Natural killer cell treated with Interleukin-12 subunit alpha and Interleukin-12 subunit beta and Interleukin-15 and Interleukin-18, amount 100 ng/mL, for 72 hours (primary cell): Measurements from ENCODE around the gene ARHGEF2. TPM values are rescaled to one million over a fixed set of nuclear protein-coding genes. Genes with fewer than 3 reads are reported as not detected.

Experiments used
- ATAC-seq, 2 donors: fragments of 150-1000 bp; cut with Tn5 transposase in 1 of 2; sonication (Bioruptor Pico), chemical (Tn5 transposase) in 1 of 2; 2 replicates each; pipeline ENCODE4 v1.10.0; 2021
- DNase-seq: peaks from one replicate; pipeline ENCODE4 v3.0.0; 2022; ENCODE audit warnings: low spot score
- H3K27ac Mint-ChIP-seq, 2 donors: 1 replicate in 1 of 2; 2 replicates in 1 of 2; pipeline ENCODE4 v1.8.0; 2022; ENCODE audit warnings: mixed read lengths in 2 of 2, mild to moderate bottlenecking in 1 of 2, moderate library complexity in 1 of 2
- H3K27me3 Mint-ChIP-seq, 2 donors: 1 replicate in 1 of 2; 2 replicates in 1 of 2; pipeline ENCODE4 v1.8.0; 2022; ENCODE audit warnings: mixed read lengths in 2 of 2
- H3K36me3 Mint-ChIP-seq: one replicate; pipeline ENCODE4 v1.8.0; 2022; ENCODE audit warnings: mixed read lengths
- H3K4me1 Mint-ChIP-seq, 2 donors: 1 replicate in 1 of 2; 2 replicates in 1 of 2; pipeline ENCODE4 v1.8.0; 2022; ENCODE audit warnings: low read depth in 2 of 2, mixed read lengths in 2 of 2, mild to moderate bottlenecking in 1 of 2
- H3K4me3 Mint-ChIP-seq: one replicate; pipeline ENCODE4 v1.8.0; 2022; ENCODE audit warnings: mixed read lengths
- H3K9me3 Mint-ChIP-seq: 2 replicates; pipeline ENCODE4 v1.8.0; 2022; ENCODE audit warnings: mixed read lengths
- total RNA-seq, 2 donors: library from RNA; stranded (reverse); gene quantifications; one replicate each; pipeline ENCODE4 v1.2.3, GENCODE V29; 2022

Gene ARHGEF2
- total RNA-seq, 2 donors from 2014 or later = 205 to 234 TPM

GRCh38 chr1:155957411-155957915, 20.9 kb downstream of the ARHGEF2 start:
- peaks cover 6 to 11% of the 10 kb centered on the region in 2 donors for H3K4me1 Mint-ChIP-seq

GRCh38 chr1:155954645-155955044, 23.7 kb downstream of the ARHGEF2 start:
- Mint-ChIP-seq H3K27ac (no peak overlapping the region), H3K36me3 (peaks cover 12% of the 10 kb centered on the region), H3K4me1 (peaks cover 0 to 5% of the 10 kb centered on the region in 2 donors), H3K4me3 (no peak overlapping the region), H3K9me3 (no peaks in the 10 kb centered on the region), H3K27me3 (no peaks in the 10 kb centered on the region)
- ATAC-seq (no peak), DNase-seq (no peak)

More at GRCh38 chr1:155957411-155957915, 20.9 kb downstream of the ARHGEF2 start:
- Mint-ChIP-seq H3K27me3 (no peaks in the 10 kb centered on the region), H3K4me3 (no peak overlapping the region), H3K36me3 (peaks cover 12% of the 10 kb centered on the region), H3K9me3 (no peaks in the 10 kb centered on the region), H3K27ac (no peak overlapping the region)
- ATAC-seq = no peak
- DNase-seq = no peak

DNA sequence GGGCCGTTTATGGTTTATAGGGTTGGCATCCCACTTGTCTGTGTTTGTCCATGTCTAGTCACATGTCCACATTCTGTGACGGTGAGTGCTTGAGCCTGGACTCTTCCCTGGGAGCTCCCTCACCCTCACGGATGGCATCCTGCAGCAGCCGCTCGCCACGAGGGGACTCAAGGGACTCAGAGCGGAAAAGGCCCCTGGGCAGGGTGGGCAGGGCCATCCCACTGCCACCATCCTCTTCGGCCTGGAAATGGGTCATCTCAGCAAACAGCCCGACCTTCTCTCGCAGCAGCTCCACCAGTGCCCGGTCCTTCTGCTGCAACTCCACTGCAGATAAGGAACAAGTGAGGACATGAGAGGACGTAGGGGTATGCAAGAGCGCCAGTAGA, 25.8 kb downstream of the ARHGEF2 start:
- ATAC-seq (no peak), DNase-seq (no peak)
- H3K27ac Mint-ChIP-seq = no peak overlapping the region
- no peak overlapping the region for H3K4me3 Mint-ChIP-seq
- H3K36me3 Mint-ChIP-seq = peaks cover 12% of the 10 kb centered on the region
- H3K27me3 Mint-ChIP-seq = no peaks in the 10 kb centered on the region
- no peaks in the 10 kb centered on the region for H3K9me3 Mint-ChIP-seq
- H3K4me1 Mint-ChIP-seq = peaks cover 0 to 5% of the 10 kb centered on the region in 2 donors

DNA sequence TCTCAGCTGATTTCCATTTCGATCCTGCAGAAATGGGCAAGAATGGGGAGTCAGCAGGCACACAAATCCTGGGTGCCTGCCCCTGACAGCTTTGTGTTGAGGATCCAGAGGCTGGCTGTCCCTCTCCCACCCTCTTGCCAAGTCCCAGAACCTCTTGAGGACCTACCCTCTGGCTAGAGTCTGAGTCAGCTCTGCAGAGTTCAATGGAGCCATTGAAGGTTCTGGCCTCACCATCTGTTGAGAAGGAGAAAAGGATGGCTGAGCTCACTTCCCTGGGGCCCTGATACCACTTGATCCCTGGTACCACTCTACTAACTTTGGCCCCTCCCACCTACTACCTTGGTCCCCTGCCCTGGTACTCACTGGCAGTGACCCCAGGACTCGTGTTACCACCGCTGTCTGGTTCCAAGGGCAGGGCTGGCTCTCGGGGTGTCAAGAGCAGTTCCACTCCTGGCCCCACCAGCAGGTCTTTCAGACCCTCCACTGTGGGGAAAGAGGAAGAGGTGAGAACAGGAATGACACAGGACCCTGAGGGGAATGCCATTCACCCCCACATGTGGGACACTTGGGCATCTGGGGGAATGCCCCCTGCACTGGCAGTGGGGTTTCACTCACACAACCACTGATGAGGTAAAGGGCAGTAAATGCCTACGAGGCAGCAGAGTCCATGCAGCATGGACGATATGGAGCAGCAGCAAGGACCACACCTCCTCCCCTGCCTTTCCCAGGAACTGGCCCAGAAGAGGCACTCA, 26.4 kb downstream of the ARHGEF2 start:
- no peak overlapping the region for H3K4me3 Mint-ChIP-seq
- no peak for DNase-seq
- H3K9me3 Mint-ChIP-seq = no peaks in the 10 kb centered on the region
- H3K27ac Mint-ChIP-seq = no peak overlapping the region
- H3K4me1 Mint-ChIP-seq = peaks cover 0 to 9% of the 10 kb centered on the region in 2 donors
- ATAC-seq = peak in 1 of 2 donors; percentile 15
- peaks cover 8% of the 10 kb centered on the region for H3K36me3 Mint-ChIP-seq
- no peaks in the 10 kb centered on the region for H3K27me3 Mint-ChIP-seq

- DNase-seq = no peak
- Mint-ChIP-seq H3K27me3 (no peaks in the 10 kb centered on the region), H3K4me3 (no peak overlapping the region), H3K27ac (no peak overlapping the region), H3K9me3 (no peaks in the 10 kb centered on the region), H3K4me1 (peaks cover 6 to 20% of the 10 kb centered on the region in 2 donors), H3K36me3 (peaks cover 18% of the 10 kb centered on the region)
- ATAC-seq = no peak
Measured at GRCh38 chr1:155950829-155951228, 27.5 kb downstream of the ARHGEF2 start.

GRCh38 chr1:155947741-155948140, 30.6 kb downstream of the ARHGEF2 start:
- no peaks in the 10 kb centered on the region for H3K9me3 Mint-ChIP-seq
- no peaks in the 10 kb centered on the region for H3K27me3 Mint-ChIP-seq
- no peak overlapping the region for H3K4me3 Mint-ChIP-seq
- no peak for ATAC-seq
- H3K36me3 Mint-ChIP-seq = peaks cover 12% of the 10 kb centered on the region
- H3K27ac Mint-ChIP-seq = peak overlapping the region; percentile 92 to 99
- DNase-seq = no peak
- peaks cover 13 to 30% of the 10 kb centered on the region in 2 donors for H3K4me1 Mint-ChIP-seq

DNA sequence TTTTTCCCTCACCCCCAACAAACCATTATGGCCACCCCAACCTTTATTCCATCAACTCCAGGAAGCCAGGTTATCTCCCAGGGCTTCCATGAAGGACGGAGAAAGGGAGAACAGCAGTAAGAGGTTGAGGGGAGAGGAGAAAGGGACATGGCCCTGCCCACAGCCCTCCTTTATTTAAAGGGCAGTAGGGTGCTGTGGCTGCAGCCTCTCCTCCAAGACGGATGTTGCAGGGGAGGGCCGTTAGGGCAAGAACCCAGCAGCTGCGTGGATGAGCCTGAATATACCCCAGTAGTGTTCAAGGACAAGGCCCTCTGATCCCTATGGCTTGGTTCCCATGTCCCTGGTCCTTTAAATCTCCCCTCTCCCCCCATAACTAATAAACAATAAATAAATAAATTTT, 31.1 kb downstream of the ARHGEF2 start:
- Mint-ChIP-seq H3K27me3 (no peaks in the 10 kb centered on the region), H3K4me3 (peak overlapping the region; percentile 94), H3K36me3 (peaks cover 12% of the 10 kb centered on the region), H3K4me1 (peaks cover 13 to 33% of the 10 kb centered on the region in 2 donors), H3K27ac (peak overlapping the region; percentile 92 to 99), H3K9me3 (no peaks in the 10 kb centered on the region)
- DNase-seq = no peak
- ATAC-seq = no peak

- peaks cover 12% of the 10 kb centered on the region for H3K36me3 Mint-ChIP-seq
- no peaks in the 10 kb centered on the region for H3K27me3 Mint-ChIP-seq
- peak overlapping the region; percentile 94 for H3K4me3 Mint-ChIP-seq
- peaks cover 14 to 39% of the 10 kb centered on the region in 2 donors for H3K4me1 Mint-ChIP-seq
- peak overlapping the region; percentile 92 to 99 for H3K27ac Mint-ChIP-seq
- H3K9me3 Mint-ChIP-seq = no peaks in the 10 kb centered on the region
- no peak for DNase-seq
- peak in 1 of 2 donors; percentile 22 for ATAC-seq
Measured at GRCh38 chr1:155946633-155947219, 31.6 kb downstream of the ARHGEF2 start.

DNA sequence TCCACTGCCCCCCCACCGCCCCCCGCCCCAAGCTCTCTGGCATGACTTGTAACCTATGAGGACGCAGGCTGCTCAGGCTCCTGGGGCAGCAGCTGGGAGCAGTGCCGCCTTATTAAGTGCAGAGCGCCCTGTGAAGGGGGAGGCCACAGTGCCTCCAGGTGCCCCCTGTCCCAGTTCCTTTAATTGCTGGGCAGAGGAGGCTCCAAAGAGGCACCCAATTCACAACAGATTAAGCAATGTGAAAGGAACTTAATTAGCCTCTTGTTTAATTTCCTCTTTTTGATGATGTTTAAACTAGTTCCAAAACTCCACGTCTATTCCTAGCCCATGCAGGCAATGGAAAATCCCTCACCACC, 33.9 kb downstream of the ARHGEF2 start:
- H3K4me3 Mint-ChIP-seq = peak overlapping the region; percentile 17
- no peaks in the 10 kb centered on the region for H3K9me3 Mint-ChIP-seq
- DNase-seq (no peak), ATAC-seq (no peak)
- H3K36me3 Mint-ChIP-seq = peaks cover 12% of the 10 kb centered on the region
- peak overlapping the region; percentile 92 to 99 for H3K27ac Mint-ChIP-seq
- no peaks in the 10 kb centered on the region for H3K27me3 Mint-ChIP-seq
- H3K4me1 Mint-ChIP-seq = peaks cover 31 to 50% of the 10 kb centered on the region in 2 donors

GRCh38 chr1:155942578-155943141, 35.7 kb downstream of the ARHGEF2 start:
- Mint-ChIP-seq H3K9me3 (no peaks in the 10 kb centered on the region), H3K27ac (peak overlapping the region; percentile 74 to 82), H3K36me3 (peaks cover 12% of the 10 kb centered on the region), H3K4me3 (no peak overlapping the region), H3K4me1 (peaks cover 34 to 50% of the 10 kb centered on the region in 2 donors), H3K27me3 (no peaks in the 10 kb centered on the region)
- ATAC-seq (no peak), DNase-seq (no peak)

GRCh38 chr1:155941845-155942531, 36.4 kb downstream of the ARHGEF2 start:
- Mint-ChIP-seq H3K4me3 (no peak overlapping the region), H3K27ac (peak overlapping the region; percentile 74 to 82), H3K36me3 (peaks cover 11% of the 10 kb centered on the region), H3K27me3 (no peaks in the 10 kb centered on the region), H3K4me1 (peaks cover 34 to 47% of the 10 kb centered on the region in 2 donors), H3K9me3 (no peaks in the 10 kb centered on the region)
- no peak for ATAC-seq
- no peak for DNase-seq

DNA sequence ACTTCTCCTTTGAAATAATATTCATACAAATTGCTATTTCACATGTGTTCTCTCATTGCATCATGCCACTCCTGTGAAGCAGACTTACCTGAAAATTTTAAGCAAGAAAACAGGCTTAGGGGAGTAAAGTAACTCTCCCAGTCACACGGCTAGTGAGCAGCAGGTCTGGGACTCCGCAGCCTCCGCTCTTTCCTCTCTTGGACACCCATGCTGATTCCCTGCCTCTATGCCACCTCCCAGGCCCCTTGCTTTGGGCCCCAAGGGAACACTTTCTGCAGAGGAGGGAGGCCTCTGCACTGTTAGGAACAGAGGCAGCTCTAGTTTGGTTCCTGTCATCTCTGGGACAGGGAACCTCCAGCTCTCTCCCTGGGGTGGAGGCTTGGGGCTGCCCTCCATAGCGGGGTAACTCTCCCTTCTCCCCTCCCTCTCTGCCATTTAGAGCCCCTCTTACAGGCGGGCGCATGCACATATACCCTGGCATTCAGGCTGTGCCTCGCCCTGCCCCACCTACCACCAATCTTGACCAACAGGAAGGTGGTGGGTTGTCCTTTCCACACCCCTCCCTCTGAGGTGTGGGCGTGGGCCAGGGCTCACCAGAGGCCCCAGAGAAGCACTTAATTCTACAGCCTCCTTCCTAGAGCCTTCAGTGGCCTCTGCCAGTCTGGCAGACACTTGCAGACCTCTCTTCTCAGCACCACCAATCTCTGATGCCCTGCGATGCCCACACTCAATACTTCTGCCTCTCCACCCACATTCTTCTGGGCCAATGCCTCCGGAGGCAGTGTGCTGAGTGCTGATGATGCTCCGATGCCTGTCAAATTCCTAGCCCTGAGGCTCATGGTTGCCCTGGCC, 37.1 kb downstream of the ARHGEF2 start, which contains the start of gene RXFP4:
Gene RXFP4, plus strand, starts transcription at position 646 of the 852 bp plus-strand sequence. Its CDS starts 72 bp downstream, at position 718.
- Mint-ChIP-seq H3K9me3 (no peaks in the 10 kb centered on the region), H3K4me3 (peak within 1 kb of the TSS; percentile 42), H3K36me3 (peaks cover 3% of the 10 kb centered on the region), H3K27me3 (no peaks in the 10 kb centered on the region), H3K4me1 (peaks cover 32 to 39% of the 10 kb centered on the region in 2 donors), H3K27ac (peak within 1 kb of the TSS; percentile 74 to 82)
- DNase-seq (no peak), ATAC-seq (peak; percentile 11 to 26)
